Kidney tubule cell (primary cell): ENCODE data around the gene CD19.
A peak's percentile ranks its signal among the peaks of the same experiment; 100 is the strongest.
"Not testable (repeated sequence)": the region's sequence is repeated elsewhere in the genome, so short reads cannot be mapped to it uniquely, and the experiment has no call there.

Experiments
- DNase-seq: peaks from one replicate; pipeline ENCODE4 v3.0.0-alpha.2; 2018; ENCODE audit warnings: low spot score

Gene CD19

DNA sequence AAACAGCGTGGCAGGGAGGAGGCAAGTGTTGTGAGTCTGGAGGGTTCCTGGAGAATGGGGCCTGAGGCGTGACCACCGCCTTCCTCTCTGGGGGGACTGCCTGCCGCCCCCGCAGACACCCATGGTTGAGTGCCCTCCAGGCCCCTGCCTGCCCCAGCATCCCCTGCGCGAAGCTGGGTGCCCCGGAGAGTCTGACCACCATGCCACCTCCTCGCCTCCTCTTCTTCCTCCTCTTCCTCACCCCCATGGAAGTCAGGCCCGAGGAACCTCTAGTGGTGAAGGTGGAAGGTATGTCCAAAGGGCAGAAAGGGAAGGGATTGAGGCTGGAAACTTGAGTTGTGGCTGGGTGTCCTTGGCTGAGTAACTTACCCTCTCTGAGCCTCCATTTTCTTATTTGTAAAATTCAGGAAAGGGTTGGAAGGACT, at the start of gene CD19:
Gene CD19, plus strand, starts transcription at position 171 of the 425 bp plus-strand sequence. Its CDS starts 30 bp downstream, at position 201.
- DNase-seq = no peak

DNA sequence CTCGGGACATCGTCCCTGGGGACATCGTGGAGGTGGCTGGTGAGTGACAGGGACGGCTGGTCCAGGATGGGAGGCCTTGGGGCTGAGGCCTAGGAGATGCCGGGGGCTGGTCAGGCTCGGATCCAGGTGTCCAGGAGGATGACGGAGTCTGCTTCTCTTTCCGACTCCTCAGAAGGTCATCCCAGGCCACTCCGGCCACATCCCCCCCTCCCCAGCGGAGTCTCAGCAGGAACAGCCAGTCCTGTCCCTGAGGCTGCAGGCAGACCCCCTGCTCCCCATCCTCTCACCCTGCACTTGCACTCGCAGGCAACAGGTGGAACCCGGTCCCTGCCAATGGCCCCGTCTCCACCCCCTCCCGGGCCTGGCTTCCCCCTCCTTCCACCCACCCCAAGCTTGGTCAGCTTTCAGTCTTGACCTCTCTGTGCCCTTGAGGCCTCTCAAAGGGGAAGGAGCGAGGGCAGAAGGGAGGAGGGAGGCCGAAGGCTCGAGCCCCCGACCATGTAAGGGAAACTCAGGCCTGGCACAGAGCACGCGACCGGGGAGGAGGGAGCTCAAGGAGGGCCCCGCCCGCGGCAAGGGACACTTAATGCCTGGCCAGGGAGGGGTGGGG, 49.1 kb upstream of the CD19 start:
- DNase-seq = no peak

DNA sequence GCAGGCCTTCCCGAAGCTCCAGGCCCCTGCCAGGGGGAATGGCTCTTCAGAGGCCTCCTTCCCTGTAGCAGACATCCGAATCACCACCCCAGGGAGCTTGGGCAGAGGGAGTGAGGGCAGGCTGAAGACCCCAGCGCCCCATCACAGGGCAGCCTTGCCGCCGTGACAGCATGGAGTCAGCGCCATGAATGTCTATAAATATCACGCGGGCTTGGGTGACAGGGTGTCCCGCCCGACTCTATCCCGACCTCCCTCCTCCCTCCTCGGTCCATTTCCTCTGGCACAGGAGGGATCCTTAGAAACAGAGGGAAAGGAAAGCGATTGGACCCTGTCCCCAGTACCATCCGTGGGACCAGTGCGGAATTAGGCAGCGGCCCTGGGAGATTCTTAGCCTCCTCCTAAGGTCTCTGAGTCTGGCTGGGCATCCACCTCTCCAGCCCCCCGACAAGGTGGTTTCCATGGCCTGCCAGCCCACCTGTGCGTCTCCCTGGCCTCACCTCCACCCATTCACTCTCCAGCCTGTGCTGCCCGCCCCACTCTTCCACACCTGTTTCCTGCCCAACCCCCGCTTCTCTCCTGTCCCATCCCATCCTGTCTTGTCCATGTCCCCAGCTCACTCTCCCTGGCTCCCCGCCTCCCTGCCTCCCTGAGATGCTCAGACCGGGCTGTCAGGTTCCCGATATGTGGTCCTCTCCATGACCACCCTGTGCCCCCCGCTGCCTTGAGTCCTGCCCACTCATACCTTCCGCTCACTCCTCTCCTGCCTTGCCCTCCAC, 48.4 kb upstream of the CD19 start:
- no peak for DNase-seq

DNA sequence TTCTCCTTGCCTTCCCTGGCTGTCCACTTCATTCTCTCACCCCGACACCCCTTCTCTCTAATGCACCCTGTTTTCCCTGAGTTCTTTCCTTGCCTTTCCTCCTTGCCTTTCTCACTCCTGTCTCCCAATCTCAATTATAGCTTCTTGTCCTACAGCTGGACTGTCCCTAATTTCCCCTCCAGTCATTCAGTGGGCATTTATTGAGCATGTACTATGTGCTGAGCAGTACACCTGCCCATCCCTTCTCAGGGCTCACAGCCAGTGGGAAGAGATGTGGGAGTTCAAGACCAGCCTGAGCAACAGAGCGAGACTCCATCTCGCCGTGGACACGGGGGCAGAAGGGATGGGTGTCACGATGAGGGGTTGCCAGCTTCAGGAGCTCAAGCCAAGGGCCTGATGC, 47.7 kb upstream of the CD19 start:
- no peak for DNase-seq

DNA sequence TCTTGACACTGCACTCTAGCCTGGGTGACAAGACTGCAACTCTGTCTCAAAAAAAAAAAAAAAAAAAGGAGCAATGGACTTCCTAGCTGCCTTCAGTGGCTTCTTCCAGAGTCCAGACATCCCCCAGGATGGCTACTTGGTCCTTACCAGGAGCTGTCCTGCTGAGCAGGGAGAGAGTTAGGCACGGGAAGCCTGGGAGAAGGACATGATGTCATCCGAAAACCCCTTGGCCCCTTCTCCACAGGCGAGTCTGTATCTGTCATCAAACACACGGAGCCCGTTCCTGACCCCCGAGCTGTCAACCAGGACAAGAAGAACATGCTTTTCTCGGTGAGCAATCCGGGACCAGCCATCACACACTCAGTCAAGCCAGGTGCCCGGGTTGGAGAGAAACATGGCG, 44.8 kb upstream of the CD19 start:
- no peak for DNase-seq

DNA sequence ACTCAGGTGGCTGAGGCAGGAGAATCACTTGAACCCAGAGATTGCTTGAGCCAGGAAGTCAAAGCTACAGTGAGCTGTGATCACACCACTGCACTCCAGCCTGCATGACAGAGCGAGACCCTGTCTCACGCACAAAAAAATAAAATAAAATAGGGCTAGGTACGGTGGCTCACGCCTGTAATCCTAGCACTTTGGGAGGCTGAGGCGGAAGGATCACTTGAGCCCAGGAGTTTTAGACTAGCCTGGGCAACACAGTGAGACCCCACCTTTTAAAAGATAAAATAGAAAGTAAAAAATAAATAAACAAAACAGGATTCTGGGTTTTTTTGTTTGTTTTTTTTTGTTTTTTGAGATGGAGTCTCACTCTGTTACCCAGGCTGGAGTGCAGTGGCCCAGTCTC, 41.4 kb upstream of the CD19 start:
- not testable (repeated sequence) for DNase-seq

DNA sequence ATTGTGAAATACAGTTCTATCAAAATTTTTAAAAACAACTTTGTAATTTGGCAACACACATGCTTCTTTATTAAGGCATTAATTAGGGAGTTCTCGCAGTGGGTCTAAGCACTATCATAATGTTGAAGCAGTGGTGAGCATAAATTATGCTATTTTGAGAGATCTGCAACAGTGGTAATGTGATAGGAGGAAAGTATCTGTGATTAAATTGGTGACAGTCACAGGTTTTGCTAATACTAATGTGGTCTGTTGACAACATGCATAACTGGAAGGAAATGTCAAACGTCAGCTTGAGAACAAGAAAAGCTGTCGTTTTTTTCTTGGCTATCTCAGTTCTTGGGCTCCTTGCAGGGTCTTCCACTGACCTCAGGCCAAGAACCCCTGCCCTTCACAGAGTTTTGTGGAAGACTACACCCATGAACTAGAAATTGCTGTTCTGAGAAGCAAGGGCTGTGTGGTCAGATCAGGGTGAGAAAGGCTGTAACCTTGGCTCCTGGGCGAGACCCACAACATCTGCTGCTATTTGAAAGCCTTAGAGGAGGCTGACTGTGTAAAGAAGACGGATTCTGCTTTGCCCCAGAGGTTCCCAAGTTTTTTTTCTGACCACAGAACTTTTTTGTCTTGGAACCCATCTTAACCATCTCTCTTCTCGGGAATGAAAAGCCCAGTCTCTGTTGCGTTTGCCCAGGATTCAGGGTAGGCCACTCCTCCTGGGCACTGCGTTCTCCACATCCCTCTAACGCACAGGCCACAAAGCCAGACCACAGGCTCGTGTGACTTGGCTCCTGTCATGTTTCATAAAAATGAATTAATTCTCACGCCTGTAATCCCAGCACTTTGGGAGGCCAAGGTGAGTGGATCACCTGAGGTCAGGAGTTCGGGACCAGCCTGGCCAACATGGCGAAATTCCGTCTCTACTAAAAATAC, 39.5 kb upstream of the CD19 start:
- no peak for DNase-seq

DNA sequence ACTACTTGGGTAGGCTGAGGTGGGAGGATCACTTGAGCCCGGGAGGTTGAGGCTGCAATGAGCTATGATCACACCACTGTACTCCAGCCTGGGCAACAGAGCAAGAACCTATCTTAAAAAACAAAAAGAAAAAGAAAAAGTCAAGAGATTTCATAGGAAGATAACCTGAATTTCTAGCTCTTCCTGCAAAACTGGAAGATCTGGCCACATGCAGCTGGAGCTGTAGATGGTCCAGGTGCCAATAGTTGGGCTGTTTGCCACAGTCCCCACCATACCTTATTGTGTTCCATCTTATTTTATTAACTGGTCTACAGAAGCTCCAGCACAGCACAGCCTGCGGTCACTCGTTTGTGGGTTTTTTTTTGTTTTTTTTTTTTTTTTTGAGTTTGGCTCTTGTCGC, 38.5 kb upstream of the CD19 start:
- DNase-seq = no peak

DNA sequence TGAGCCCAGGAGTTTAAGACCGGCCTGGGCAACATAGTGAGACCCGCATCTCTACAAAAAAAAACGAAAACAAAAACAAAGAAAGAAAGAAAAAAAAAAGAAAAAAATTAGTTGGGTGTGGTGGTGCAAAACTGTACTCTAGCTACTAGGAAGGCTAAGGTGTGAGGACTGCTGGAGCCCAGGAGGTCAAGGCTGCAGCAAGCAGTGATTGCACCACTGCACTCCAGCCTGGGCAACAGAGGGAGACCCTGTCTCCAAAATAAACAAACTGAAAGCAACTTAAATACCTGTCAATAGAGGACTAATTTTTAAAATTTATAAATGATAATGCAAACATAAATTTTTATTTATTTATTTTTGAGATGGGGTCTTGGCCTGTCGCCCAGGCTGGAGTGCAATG, 36.2 kb upstream of the CD19 start:
- no peak for DNase-seq

DNA sequence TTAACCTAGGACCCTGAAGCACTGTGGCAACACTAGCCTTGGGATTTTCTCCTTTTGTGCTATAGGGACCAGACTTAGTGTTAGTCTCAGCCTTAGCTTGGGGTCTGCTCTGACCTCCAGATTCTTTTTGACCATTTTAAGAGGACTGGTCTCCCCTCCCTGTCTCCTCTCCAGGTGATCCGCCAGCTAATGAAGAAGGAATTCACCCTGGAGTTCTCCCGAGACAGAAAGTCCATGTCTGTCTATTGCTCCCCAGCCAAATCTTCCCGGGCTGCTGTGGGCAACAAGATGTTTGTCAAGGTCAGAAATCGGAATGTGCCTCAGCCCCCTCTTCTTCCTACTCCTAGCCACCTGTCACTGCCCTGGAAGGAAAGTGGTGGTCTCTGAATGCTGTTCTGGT, 33.9 kb upstream of the CD19 start:
- peak; percentile 47 for DNase-seq

DNA sequence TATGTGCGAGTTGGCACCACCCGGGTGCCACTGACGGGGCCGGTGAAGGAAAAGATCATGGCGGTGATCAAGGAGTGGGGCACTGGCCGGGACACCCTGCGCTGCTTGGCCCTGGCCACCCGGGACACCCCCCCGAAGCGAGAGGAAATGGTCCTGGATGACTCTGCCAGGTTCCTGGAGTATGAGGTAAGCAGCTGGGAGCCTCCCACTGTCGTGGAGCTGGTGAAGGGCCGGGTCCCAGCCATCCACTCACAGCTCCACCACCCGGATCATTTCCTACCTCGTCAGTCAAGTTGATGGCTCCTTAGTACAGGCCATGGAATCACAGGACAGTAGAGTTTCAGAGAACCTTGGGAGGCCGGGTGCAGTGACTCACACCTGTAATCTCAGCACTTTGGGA, 33.5 kb upstream of the CD19 start:
- DNase-seq = peak; percentile 64

DNA sequence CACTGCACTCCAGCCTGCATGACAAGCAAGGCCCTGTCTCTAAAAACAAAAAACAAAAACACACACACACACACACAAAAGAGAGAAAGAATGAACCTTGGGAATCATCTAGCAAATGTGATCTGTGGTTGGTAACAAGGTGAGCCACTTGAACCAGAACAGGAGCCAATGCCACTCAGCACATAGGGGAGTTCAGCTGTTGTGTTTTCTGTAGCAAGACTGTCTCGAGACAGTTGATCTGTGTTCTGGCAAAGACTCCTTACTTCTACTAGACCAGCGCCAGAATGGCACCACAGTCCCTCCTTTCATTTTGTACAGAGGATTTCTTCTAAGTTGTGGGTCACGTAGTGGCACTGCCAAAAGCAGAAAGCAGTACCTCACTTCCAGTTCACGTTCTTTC, 32.8 kb upstream of the CD19 start:
- DNase-seq = no peak

DNA sequence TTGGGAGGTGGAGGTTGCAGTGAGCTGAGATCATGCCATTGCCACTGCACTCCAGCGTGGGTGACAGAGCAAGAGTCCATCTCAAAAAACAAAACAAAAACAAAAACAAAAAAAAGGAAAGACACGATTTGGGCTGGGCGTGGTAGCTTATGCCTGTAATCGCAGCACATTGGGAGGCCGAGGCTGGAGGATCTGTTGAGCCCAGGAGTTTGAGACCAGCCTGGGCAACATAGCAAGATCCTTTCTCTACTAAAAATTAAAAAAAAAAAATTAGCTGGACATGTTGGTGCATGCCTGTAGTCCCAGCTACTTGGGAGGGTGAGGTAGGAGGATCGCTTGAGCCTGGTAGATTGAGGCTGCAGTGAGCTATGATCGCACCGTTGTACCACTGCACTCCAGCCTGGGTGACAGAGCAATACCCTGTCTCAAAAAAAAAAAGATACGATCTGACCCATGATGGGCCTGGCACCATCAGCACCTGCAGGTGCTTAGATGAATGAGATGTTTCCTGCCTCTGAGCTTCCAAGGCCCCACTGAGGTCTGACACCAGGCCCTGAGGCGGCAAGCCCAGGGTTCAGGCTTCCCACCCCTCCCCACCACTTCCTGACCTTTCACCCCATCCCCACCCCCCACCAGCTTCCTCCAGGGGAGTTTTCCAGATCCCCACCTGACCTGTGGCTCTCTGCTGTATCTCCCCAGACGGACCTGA, 31.7 kb upstream of the CD19 start:
- no peak for DNase-seq

DNA sequence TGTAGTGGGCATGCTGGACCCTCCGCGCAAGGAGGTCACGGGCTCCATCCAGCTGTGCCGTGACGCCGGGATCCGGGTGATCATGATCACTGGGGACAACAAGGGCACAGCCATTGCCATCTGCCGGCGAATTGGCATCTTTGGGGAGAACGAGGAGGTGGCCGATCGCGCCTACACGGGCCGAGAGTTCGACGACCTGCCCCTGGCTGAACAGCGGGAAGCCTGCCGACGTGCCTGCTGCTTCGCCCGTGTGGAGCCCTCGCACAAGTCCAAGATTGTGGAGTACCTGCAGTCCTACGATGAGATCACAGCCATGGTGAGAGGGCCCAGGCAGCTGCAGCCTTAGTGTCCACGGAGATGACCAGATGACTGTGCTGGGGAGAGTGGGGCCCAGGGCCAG, 31.2 kb upstream of the CD19 start:
- no peak for DNase-seq

DNA sequence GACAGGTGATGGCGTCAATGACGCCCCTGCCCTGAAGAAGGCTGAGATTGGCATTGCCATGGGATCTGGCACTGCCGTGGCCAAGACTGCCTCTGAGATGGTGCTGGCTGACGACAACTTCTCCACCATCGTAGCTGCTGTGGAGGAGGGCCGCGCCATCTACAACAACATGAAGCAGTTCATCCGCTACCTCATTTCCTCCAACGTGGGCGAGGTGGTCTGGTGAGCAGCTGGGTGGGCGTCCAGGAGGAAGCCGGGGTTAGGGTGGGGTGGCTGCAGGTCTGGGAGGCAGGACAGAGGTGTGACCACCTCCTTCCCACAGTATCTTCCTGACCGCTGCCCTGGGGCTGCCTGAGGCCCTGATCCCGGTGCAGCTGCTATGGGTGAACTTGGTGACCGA, 29.9 kb upstream of the CD19 start:
- DNase-seq = no peak

DNA sequence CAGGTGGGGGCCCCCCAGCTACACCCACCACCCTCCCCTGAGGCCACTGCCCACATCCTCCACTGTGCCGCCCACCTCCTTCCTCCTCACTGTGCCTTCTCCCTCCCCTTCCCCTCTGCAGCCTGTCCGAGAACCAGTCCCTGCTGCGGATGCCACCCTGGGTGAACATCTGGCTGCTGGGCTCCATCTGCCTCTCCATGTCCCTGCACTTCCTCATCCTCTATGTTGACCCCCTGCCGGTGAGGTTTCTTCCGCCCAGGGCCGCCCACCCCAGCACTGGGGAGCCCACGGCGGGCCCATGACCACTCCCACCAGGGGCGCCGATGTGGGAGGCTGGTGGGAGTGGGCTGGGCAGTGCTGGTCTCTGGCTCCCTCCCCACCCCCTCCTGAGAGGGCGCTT, 28.9 kb upstream of the CD19 start:
- DNase-seq = no peak

DNA sequence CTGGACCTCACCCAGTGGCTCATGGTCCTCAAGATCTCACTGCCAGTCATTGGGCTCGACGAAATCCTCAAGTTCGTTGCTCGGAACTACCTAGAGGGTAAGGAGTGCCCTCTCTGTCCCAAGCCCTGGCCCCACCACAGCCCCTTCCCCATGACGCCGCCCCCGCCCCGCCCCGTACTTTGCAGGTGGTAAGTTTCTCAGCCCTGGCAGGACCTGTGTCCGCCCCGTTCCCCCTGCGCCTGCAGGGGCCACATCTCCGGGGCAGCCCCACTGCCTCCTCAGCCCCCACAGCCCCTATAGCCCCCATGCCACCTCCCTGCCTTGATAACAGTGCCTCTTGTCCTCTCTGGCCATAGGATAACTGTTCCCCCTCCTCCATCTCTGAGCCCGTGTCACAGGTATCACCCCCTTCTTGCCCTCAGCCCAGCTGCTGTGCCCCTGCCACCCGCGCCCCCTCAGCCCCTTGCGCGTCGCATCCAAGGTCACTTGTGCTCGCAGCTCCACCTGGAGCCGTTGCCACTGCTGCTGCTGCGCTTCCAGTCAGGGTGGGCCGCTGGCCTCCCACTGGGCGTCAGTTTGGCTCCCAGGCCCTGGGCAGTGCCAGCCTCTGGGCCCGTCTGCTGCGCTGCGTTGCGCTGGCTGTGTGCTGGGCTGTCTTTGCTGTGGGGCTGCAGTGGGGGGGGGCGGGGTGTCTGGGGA, 28.3 kb upstream of the CD19 start:
- DNase-seq = no peak

DNA sequence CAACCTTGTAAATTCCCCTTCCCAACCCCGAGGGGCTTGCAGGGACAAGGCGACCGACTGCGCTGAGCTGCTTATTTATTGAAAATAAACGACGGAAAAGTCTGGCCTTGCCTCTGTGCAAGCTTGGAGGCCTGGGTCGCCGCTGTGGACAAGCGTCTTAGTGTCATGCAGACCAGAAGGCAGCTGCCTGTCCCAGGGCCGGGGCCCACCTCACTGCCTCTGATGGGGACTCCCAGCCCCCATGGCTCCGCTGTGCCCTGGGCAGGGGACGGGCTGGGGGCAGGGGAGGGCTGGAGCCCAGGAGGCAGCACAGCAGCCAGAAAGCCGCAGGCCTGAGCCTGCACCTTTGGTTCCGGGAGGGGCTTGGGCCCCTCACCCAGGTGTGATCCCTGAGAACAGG, 27.4 kb upstream of the CD19 start:
- no peak for DNase-seq

DNA sequence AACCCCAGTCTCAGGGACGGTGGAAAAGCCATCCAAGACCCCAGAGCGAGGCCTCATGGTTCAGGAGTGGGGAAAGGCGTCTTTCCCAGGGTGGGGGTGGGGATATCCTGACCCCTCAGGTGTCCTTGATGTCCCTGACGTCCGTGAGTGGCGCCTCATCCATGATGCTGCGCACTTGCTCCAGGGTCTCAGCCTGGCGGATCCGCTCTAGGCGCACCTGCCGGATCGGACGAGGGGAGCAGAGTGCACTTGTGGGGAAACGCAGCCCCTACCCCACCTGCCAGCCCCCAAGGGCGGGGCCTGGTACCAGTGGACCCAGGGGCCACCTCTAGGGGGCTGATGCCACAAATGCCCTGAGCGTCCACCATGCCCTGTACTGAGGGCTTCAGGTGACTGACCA, 26.9 kb upstream of the CD19 start:
- DNase-seq = no peak

DNA sequence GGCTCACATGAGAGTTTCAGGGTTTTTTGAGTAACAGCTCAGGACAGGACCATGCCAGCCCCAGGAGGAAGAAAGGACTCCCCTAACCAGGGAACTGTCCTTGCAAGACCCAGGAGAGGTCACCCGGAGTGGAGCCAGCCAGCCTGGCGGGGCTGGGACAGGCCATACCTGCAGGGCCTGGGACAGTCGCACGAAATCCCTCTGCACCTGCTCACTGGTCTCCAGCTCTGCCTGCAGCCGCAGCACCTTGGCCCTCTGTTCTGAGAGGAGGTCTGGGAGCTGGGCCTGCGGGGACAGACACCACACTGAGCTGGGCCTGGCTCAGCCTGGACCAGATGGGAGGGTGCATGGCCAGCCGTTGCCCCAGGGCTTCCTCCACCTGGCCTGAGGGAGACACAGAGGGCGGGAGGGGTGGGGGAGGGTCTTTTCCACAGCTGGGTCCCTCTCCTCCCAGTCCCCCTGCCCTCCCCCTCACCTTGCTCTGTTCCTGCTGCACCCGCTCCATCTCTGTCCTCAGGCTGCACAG, 26.5 kb upstream of the CD19 start:
- DNase-seq = no peak

DNA sequence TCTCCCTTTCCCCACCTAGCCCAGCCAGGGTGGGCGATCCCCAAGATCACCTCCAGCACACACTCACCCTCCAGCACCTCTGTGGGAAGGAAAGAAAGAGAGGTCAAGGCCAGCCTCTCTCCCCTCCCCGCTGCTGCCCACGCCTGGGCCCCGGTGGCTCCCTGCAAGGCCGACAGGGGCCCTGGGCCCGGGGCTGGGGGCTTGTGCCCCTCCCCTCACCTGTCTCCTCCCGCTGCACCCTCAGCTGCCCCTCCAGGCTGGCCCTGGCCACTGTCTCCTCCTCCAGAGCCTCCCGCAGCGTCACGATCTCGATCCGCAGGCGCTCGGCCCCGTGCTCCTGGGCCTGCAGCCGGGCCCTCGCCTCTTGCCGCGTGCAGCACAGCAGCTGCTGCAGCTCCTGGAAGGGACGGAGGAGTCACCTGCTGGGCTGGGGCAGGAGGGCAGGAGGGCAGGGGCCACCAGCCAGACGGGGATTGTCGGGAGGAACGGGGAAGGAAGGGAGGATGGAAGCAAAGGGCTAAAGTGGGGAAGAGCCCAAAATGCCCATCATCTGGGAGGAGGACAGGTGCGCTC, 25.9 kb upstream of the CD19 start:
- no peak for DNase-seq
